GM10266 (cell line): Measurements from ENCODE around the gene EPS8L3.
"Not testable (repeated sequence)": the region's sequence is repeated elsewhere in the genome, so short reads cannot be mapped to it uniquely, and the experiment has no call there.

Experiments
- DNase-seq: peaks from one replicate; pipeline ENCODE4 v3.0.0; 2012; ENCODE audit errors: extremely low spot score
- CTCF ChIP-seq: IDR thresholded peaks from 2 replicates; pipeline ENCODE4 v1.5.1; 2012; ENCODE audit warnings: mild to moderate bottlenecking, low read depth; ENCODE audit not compliant: control insufficient read depth, insufficient read depth; ENCODE audit errors: missing control alignments

The EPS8L3 gene

GRCh38 chr1:109771712-109772657, 8.3 kb upstream of the EPS8L3 start:
- DNase-seq = no peak

DNA sequence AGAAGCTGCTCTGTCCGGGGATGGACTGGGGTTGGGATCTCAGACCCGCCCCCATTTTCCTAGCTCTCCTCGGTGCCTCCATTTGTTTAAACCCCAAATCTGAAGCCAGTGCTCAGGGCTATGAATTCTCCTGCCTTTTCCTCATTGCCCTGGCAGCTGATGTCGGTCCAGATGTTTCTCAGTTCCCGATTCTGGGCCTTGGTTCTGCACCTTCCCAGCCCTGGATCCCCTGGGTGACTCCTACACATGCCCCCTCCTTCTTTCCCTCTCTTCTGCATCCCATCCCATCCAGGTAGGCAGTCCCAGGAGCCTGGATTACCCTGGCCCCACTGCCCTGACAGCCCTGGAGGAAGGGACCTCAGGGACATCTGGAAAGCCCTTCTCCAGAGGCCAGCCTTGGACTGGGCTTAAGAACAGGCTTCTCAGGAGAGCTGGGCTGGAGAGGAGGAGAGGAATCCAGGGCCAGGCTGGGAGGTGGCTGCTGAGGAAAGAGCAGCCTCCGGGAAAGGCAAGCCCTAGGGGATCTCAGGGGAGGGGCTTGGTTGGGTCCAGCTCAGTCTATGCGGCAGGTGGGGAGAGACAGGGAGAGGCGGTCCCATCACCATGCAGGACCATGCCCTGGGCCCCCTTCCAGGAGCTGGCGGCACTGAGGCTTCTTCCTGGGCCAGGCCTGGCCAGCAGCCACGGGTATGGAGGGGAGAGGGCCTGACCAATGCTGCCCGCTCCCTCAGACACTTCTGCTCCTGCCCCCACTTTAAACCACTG, 6.8 kb upstream of the EPS8L3 start:
- no peak for DNase-seq
- TF ChIP-seq CTCF = no peak

More at GRCh38 chr1:109771712-109772657, 8.3 kb upstream of the EPS8L3 start:
- TF ChIP-seq CTCF = no peak

DNA sequence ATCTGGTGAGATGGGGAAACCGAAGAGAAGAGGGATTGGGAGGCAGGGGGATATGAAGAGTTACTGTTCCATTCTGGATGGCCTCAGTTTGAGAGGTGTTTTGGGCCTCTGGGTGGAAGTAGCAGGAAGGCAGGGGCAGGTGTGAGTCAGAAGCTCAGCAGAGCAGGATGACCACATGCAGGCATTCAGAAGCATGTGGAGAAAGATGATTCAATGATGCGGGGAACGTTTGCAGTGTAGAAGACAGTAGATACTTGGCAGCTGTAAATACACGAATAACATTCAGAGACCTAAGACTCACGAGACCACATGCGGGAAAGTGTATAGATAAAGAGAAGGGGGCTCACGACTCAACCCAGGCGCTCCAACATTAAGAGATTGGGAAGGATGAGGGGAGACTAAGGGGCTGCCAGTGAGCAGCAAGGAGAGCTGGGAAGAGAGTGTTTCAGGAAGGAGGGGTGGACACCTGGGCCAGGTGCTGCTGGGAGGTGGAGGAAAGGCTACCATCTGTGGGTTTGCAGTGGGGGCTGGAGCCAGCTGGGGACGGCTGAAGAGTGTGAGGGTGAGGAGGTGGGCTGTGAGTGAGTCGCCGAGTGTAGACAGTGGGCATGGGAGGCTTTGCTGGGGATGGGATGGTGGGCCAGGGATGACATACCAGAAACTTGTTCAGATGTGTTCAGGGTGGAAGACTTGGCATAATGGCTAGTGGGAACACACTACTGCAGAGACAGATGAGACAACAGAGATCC, 5.8 kb upstream of the EPS8L3 start:
- no peak for TF ChIP-seq CTCF

GRCh38 chr1:109768820-109769219, 5.1 kb upstream of the EPS8L3 start:
- DNase-seq = no peak

More for the DNA sequence above, 5.8 kb upstream of the EPS8L3 start:
- no peak for DNase-seq

GRCh38 chr1:109768335-109768650, 4.6 kb upstream of the EPS8L3 start:
- TF ChIP-seq CTCF = no peak
- no peak for DNase-seq

More at GRCh38 chr1:109768820-109769219, 5.1 kb upstream of the EPS8L3 start:
- TF ChIP-seq CTCF = no peak

DNA sequence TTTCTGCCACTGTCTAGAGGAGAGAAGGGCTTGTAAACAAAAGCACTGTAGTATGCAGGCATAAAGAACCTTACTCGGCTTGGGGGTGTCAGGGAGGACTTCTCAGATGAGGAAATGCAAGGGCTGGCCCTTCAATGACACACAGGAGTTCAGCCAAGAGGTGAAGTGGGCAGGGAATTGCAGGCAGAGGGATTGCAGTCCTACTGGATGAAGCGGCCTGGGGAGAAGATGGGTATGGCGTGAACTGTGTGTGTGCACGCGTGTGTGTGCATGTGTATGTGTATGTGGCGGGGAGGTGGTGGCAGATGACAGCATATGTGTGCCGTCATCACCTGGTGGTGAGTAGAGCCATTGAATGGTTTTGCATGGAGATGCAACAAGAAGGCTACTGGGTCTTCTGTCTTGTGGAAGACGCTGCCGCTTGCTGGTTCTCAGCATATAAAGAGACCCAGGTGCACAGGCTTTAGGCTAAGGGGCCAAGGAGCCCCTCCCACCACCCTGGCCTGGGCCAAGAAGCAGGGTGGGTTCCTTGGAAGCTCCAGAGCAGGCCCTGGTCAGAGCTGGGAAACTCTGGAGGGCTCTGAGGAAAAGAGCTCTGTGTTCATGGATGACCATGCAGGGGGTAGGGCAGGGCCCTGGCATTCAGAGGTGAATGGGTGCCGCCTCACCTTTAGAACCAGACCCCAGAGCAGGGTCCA, 4.1 kb upstream of the EPS8L3 start:
- no peak for TF ChIP-seq CTCF
- no peak for DNase-seq

GRCh38 chr1:109766991-109767636, 3.4 kb upstream of the EPS8L3 start:
- DNase-seq = not testable (repeated sequence)
